ENCODE data around the gene ENHO.
"Not testable (repeated sequence)": the region's sequence is repeated elsewhere in the genome, so short reads cannot be mapped to it uniquely, and the experiment has no call there.

The ENHO gene

DNA sequence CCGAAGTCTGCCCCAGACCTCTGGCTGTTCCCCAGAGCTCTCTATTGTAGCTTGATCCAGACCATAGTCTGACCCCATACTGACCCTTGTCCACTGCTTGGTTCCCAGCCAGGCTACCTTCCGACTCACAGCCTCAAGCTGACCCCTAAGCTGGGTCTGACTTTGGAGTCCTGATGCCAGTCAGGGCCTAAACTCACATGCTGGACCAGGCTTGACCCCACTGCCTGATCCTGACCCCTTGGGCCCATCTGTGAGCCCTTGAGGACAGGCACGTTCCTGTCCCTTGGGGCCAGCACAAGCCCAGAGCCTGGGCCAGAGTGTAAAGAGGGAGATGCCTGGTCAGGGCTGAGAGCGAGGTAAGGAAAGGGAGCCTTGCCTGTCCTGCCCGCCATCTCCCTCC is 32.7 kb upstream of the ENHO start:
- no peak for DNase-seq

- no peak for DNase-seq
Measured at GRCh38 chr9:34555002-34555348, 32.2 kb upstream of the ENHO start.

DNA sequence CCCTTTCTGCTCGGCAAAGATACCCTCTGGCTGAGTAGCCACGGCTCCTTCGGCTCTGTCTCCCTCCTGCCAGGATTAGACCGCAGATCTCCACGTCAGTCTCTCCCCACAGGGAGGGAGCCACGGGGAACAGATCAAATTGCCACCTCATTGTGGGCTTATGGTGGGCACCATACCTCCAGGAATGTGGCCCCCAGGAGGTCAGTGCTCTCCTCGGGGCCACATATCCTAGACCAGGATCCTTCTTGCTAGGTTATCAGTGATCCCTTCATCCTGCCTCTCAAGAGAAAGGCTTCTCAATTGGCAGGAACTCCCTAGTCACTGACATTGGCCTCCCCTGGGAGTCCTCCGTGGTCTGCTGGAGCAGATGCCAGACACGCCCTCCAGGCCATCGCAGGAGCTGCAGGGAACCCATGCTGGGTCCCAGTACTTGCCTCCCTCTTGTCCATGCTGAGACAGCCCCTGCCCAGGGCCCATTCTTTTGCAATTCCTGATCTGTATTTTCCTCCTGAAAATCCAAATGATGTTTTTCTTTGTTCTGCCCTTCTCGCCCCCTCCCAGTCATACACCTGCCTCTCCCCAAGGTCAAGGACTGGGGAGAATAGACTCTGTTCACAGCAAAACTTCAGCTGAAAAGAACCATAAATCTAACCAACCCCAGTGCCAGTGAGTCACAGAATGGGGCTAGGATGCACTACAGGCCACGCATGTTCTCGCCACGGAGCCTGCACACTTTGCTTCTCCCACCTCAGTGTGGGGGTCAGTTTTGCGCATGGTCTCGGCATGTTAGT is 31.6 kb upstream of the ENHO start:
- no peak for DNase-seq

- DNase-seq = no peak
Measured at GRCh38 chr9:34553511-34554021, 30.8 kb upstream of the ENHO start.

- no peak for DNase-seq
Measured at GRCh38 chr9:34552986-34553385, 30.2 kb upstream of the ENHO start.

GRCh38 chr9:34552606-34552981 is 29.8 kb upstream of the ENHO start:
- no peak for DNase-seq

- no peak for DNase-seq
Measured at GRCh38 chr9:34551751-34552605, 29.2 kb upstream of the ENHO start.

- no peak for DNase-seq
Measured at GRCh38 chr9:34550681-34551270, 28.0 kb upstream of the ENHO start.

DNA sequence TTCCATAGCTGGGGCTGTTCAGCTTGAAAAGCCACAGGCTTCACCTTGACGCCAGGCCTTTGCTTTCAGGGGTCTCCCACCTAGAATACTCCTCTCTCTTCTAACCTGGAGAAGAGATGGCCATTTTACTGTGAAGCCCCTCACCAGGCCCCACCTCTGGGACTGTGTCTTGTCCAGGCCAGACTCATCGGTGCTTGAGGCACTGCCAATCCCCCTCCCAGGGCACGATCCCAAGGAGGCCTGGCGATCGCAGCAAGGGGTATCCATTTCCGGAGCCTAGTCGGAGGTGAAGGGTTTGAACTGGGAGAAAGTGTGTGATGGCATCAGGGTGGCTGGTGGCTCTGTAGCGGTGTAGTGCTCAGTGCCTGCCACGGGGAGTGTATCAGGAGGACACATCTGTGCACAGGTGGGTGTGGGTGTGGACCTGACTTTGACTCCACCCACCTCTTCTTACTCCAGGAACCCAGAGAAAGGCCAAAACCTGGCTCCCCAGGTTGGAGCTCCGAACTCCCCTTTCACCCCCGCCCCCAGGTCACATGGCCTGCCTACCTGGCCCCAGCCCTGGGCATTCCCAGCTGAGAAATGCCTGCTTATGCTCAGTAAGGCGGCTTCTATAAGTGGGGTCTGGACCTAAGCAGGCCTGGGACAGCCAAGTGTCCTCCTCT is 27.4 kb upstream of the ENHO start:
- no peak for DNase-seq

DNA sequence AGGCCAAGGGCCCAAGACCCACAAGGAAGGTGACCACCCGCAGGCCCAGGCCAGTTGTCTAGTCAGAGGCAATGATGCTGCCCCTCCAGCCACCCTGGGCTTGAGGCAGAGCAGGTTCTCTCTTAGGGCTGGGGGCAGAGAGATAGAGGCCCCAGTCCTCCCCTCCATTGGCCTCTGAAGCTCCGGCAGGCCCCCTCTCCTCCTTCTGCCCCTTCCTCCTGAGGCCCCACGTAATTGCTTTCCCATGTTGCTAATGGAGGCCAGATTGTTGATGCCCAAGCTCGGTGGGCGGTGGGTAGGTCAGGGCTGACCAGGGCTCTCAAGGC is 26.6 kb upstream of the ENHO start:
- no peak for DNase-seq

DNA sequence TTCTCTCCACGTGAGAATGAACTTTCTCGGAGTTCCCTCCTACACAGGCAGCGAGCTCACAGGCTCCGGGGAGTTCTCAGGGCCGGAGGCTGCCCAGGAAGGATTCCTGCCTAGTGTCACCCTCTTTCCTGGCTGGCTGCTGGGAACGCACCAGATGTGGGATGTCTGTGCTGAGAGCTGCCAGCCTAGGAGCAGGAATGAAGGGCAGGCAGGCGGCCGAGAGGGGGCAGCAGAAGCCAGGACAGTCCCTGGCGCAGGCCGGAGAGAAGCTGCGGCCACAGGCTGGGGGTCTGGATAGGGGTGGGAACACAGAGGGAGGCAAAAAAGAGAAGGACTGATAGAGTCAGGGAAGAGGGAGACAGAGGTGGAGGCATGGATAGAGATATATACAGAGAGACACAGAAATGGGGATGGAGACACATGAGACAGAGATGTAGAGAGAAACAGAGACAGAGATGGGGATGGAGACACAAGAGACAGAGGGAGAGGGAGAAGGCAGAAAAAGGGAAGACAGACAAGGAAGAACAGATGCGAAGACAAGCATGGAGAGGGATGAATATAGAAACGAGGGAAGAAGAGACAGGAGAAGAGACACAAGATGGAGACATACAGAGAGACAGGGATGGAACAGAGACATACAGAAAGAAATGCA is 25.3 kb upstream of the ENHO start:
- peak in 1 of 5 experiments; percentile 14 for DNase-seq

DNA sequence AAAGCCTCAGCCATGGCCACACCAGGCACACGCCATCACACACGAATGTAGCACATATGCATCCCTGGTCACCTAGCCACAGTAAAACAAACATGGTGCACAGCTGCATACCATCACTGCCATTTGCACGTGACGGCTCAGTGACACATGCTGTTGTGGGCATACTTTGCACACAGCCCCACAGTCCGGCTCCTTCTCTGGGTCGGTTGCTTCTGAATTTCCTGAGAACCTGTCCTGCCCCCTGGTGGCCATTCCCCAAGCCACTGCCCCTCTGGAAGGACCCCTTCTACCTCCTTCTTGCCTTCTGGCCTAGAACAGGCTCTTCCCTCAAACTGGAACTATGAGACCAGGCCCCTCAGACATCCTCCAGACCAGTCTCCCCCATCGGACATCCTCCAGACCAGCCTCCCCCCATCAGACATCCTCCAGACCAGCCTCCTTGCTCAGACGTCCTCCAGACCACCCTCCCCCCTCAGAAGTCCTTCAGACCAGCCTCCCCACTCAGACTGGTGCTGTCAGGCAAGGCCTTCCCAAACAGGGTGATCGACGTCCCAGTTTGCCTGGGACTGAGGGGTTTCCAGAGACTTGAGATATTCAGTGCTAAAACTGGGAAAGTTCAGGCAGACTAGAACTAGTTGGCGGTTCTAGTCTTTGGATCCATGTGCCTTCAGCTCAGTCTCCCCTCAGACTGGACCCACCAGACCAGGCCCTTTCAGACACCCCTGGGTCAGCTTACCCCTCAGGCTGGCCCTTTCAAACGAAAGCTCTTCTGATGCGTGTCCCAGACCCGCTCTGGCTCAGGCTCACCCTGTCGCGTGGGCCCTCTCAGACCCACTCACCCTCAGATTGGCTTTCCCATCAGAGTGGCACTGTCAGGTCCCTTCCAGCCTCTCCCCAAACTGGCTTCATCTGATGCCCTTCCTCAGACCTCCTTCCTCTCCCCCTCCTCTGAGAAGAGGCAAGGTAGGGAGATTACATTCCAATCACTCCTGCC is 24.3 kb upstream of the ENHO start:
- peak in 3 of 5 experiments; percentile 21 to 62 (median 37) for DNase-seq

DNA sequence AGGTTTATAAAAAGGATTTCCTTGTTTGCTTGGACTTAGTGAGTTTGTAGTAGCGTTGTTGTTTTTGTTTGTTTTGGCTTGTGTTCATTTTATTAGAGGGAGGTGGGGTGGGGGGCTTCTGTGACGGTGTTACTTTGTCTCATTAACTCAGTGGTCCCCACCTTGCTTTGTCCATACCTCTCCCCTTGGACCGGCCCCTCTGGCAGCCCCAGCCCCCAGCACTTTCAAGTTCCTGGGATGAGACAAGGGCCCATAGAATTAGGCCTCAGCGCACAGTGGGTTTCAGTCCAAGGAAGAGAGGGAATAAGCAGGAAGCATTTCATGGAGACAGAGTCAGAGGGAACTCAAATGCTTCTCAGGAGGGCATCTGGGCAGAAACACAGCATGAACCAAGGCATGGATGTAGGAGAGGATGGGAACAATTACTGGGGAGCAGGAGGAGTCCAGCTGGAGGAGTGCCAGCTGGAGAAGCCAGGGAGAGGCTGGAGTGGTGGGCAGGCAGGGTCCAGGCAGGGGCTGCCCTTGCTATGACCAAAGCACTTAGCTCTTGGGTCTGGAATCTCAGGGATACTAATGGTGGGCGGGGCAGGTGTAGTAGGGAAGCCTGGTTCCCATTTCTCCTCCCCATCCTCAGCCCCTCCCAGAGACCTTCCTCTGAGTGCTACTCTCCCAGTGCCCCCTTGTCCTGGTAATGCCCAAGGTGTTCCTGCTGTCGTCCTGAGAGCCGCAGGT is 23.5 kb upstream of the ENHO start:
- DNase-seq = no peak

GRCh38 chr9:34545497-34545896 is 22.7 kb upstream of the ENHO start:
- no peak for DNase-seq

DNA sequence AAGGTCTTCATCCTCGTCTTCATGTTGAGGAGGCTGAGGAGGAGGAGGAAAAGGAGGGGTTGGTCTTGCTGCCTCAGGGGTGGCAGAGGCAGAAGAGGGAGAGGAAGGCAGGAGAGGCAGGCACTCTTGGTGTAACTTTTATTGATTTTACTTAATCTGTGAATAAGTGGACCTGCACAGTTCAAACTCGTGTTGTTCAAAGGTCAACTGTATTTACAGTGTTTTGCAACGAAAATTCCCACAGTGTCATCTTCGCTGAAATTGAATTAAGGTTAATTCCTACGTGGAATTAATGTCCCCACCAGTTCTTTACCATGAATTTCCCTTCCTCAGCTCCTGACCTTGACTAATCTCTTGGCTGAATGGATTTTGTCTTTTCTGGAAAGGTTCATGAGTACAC is 21.2 kb upstream of the ENHO start:
- DNase-seq = no peak

DNA sequence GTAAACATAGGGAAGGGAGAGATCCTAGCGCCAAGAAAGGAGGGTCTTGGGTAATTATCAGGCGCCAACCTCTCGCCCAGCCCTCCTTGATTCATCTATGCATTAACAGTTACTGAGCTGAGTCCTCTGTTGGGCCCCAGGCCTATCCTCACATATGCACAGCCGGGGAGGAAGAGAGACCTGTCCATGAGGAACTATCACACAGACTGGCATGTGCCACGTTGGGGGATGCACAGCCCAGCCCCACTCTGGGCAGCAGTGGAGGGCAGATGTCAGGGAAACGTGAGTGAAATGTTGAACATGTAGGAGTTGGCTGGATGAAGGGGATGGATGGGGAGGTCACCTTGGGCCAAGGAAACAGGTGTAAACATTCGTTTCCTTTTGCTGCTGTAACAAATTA is 18.8 kb upstream of the ENHO start:
- DNase-seq = no peak

DNA sequence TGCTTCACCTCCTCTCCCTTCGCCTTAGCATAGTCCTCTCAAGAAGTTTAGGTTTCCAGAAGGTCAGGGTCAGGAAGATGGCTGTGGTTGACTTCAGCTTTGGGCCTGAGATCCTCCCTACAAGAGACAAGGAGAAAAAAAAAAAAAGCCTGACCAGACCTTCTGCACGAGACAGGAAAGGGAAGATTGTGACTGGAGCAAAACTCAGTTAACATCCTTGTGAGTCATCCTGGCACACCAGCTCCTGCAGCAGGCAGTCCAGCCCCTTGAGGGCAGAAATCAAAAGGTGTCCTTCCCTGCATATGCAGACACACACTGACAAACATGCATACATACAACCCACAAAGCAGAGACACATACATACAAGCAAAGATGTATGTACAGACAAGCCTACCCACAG is 18.0 kb upstream of the ENHO start:
- no peak for DNase-seq

GRCh38 chr9:34536685-34537084 is 13.9 kb upstream of the ENHO start:
- DNase-seq = no peak

DNA sequence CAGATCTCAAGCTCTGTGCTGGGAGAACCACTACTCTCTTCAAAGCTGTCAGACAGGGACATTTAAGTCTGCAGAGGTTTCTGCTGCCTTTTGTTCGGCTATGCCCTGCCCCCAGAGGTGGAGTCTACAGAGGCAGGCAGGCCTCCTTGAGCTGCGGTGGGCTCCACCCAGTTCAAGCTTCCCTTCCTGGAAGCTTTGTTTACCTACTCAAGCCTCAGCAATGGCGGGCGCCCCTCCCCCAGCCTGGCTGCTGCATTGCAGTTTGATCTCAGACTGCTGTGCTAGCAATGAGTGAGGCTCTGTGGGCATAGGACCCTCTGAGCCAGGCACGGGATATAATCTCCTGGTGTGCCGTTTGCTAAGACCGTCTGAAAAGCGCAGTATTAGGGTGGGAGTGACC is 9.3 kb upstream of the ENHO start:
- not testable (repeated sequence) for DNase-seq

- DNase-seq = no peak
Measured at GRCh38 chr9:34526026-34526425, 3.2 kb upstream of the ENHO start.

GRCh38 chr9:34524349-34524748 is 1.6 kb upstream of the ENHO start:
- DNase-seq = no peak

All from T-helper 2 cell (primary cell).